ENCODE measurements around the gene SNX22.

DNA sequence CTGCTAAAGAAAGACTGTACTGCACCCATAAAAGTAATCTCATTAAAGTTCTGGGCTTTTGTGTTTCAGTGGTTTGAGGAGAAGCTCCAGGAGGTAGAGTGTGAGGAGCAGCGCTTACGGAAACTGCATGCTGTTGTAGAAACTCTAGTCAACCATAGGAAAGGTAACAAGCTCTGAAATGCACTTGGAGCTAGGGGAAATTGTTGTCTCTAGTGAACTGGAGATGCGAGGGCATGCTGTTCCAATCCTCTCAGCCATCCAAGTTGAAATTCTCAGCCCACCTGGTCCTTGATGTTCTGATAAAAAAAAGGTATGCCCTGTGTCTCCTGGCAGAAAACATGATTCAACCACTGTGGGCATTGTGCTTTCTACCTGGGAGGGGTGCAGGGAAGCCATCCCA is 21.4 kb upstream of the SNX22 start:
- TF ChIP-seq POLR2A (IDR thresholded peaks at IDR 0.05; ENCODE audit: control extremely low read depth in 1 of 2, low read depth in 2 of 2, low read length in 2 of 2) (no peak), FOSL1 (IDR thresholded peaks at IDR 0.05; ENCODE audit: insufficient read depth, low read depth, low read length) (no peak), SUZ12 (IDR thresholded peaks at IDR 0.05; ENCODE audit: low read length) (no peak), EZH2 (IDR thresholded peaks at IDR 0.05; ENCODE audit: low read depth, low read length, severe bottlenecking) (no peak), CHD2 (IDR thresholded peaks at IDR 0.05; ENCODE audit: low read length) (no peak), ZNF274 (IDR thresholded peaks at IDR 0.05; ENCODE audit: borderline replicate concordance, extremely low read depth, low read length) (no peak), MAFK (IDR thresholded peaks at IDR 0.05; ENCODE audit: low read depth, low read length) (no peak)
- TF ChIP-seq, protein P1, sequence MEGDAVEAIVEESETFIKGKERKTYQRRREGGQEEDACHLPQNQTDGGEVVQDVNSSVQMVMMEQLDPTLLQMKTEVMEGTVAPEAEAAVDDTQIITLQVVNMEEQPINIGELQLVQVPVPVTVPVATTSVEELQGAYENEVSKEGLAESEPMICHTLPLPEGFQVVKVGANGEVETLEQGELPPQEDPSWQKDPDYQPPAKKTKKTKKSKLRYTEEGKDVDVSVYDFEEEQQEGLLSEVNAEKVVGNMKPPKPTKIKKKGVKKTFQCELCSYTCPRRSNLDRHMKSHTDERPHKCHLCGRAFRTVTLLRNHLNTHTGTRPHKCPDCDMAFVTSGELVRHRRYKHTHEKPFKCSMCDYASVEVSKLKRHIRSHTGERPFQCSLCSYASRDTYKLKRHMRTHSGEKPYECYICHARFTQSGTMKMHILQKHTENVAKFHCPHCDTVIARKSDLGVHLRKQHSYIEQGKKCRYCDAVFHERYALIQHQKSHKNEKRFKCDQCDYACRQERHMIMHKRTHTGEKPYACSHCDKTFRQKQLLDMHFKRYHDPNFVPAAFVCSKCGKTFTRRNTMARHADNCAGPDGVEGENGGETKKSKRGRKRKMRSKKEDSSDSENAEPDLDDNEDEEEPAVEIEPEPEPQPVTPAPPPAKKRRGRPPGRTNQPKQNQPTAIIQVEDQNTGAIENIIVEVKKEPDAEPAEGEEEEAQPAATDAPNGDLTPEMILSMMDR (IDR thresholded peaks at IDR 0.05; ENCODE audit: control extremely low read depth in 1 of 3, insufficient read depth in 1 of 3, low read depth in 1 of 3, low read length in 3 of 3) = no peak
